ENCODE measurements around the gene IL10RA. TPM values are rescaled to one million over a fixed set of nuclear protein-coding genes. Genes with fewer than 3 reads are reported as not detected.
"Not testable (repeated sequence)": the region's sequence is repeated elsewhere in the genome, so short reads cannot be mapped to it uniquely, and the experiment has no call there.

Gene IL10RA
- total RNA-seq, 1 experiment from 2014 or later, result not detected

DNA sequence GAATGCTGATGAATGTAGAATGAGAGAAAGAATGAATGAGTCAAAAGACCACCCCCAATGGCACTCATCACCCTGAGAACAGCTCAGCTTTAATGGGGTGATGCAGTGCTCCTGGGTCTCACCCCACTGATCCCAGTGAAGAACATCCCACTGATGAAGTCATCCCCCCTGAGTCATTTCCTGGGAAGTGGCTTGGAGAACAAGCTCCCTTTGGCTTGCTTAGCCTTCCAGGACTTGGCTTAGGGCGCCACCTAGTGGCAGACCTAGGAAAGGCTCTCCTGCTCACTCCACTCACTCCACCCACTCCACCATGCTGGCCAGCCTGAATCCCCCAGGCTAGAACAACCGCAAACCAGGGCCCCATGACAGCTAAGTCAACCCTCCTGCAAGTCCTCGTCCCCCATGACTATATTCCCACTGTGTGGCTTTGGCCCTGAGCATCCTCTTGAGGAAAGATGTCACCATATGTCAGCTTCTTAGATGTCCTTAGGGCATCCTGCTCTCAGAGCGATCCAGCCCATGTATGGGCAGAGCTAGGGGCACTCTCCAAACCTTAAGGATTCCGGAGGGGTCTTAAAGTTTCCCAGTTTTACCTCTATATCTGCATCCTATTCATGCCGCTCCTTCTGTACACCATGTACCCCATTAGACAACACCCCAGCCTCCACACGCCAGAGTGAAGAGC lies 39.2 kb upstream of the IL10RA start:
- ChIA-PET CTCF (interaction anchor here (0.5 to 1.1 kb wide), 9 partner anchors 23 to 521 kb away, joined by 3 to 32 read pairs (median 5); no protein-coding TSS in a partner anchor), POLR2A (ENCODE audit: unreplicated experiment) (no interaction called here)
- Histone ChIP-seq H3K36me3 (ENCODE audit: low read depth, low read length) (no peaks in the 10 kb centered on the region), H3K9me3 (ENCODE audit: low read length) (peaks cover 19% of the 10 kb centered on the region), H3K9ac (ENCODE audit: low read length) (no peak overlapping the region), H4K20me1 (ENCODE audit: low read length) (no peaks in the 10 kb centered on the region), H3K4me2 (ENCODE audit: low read length) (no peak overlapping the region), H3K4me1 (ENCODE audit: insufficient read depth, low read length) (0 out of 2 replicates have a peak, but pooled peaks cover 4% of the 10 kb centered on the region), H2AFZ (ENCODE audit: low read length) (no peak overlapping the region), H3F3A (ENCODE audit: low read length, unreplicated experiment) (no peaks in the 10 kb centered on the region), H3K79me2 (ENCODE audit: low read length) (no peaks in the 10 kb centered on the region), H3K27ac (ENCODE audit: low read length) (no peak overlapping the region), H3K27me3 (ENCODE audit: low read length) (peaks cover 31% of the 10 kb centered on the region), H3K9me2 (replicated peaks; ENCODE audit: low read length) (no peaks in the 10 kb centered on the region), H3K4me3 (ENCODE audit: low read length) (no peak overlapping the region)
- intact Hi-C loops (cut with micrococcal nuclease), result loop anchor here (1.0 to 5.0 kb wide), 2 partner anchors 103 to 520 kb away; no protein-coding TSS in a partner anchor
- BruUV-seq (replicated peaks), result no TSS peak
- TF ChIP-seq, protein P1, sequence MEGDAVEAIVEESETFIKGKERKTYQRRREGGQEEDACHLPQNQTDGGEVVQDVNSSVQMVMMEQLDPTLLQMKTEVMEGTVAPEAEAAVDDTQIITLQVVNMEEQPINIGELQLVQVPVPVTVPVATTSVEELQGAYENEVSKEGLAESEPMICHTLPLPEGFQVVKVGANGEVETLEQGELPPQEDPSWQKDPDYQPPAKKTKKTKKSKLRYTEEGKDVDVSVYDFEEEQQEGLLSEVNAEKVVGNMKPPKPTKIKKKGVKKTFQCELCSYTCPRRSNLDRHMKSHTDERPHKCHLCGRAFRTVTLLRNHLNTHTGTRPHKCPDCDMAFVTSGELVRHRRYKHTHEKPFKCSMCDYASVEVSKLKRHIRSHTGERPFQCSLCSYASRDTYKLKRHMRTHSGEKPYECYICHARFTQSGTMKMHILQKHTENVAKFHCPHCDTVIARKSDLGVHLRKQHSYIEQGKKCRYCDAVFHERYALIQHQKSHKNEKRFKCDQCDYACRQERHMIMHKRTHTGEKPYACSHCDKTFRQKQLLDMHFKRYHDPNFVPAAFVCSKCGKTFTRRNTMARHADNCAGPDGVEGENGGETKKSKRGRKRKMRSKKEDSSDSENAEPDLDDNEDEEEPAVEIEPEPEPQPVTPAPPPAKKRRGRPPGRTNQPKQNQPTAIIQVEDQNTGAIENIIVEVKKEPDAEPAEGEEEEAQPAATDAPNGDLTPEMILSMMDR (conservative IDR thresholded peaks at IDR 0.05; ENCODE audit: low read depth, low read length), result peak; percentile 99
- no peak for TF ChIP-seq EZH2 (IDR thresholded peaks at IDR 0.05; ENCODE audit: low read length, unreplicated experiment)
- DNase-seq (peak; percentile 97), ATAC-seq (peak; percentile 98)

DNA sequence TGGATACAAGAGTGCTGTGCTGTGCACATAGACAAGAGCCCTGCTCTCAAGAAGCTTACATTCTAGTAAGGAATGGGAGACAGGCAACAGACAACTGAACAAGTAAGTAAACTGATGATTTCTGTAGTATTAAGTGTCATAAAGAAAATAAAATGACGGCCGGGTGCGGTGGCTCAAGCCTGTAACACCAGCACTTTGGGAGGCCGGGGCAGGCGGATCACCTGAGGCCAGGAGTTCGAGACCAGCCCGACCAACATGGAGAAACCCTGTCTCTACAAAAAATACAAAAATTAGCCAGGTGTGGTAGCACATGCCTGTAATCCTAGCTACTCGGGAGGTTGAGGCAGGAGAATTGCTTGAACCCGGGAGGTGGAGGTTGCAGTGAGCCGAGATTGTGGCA lies 38.4 kb upstream of the IL10RA start:
- BruUV-seq (replicated peaks); CTCF ChIA-PET; POLR2A ChIA-PET (ENCODE audit: unreplicated experiment); H3K4me2 ChIP-seq (ENCODE audit: low read length); H2AFZ ChIP-seq (ENCODE audit: low read length); H3K9ac ChIP-seq (ENCODE audit: low read length); H3F3A ChIP-seq (ENCODE audit: low read length, unreplicated experiment); H4K20me1 ChIP-seq (ENCODE audit: low read length); H3K36me3 ChIP-seq (ENCODE audit: low read depth, low read length); H3K4me3 ChIP-seq (ENCODE audit: low read length); H3K79me2 ChIP-seq (ENCODE audit: low read length); H3K27ac ChIP-seq (ENCODE audit: low read length); H3K9me2 ChIP-seq (replicated peaks; ENCODE audit: low read length); DNase-seq; ATAC-seq; H3K4me1 ChIP-seq (ENCODE audit: insufficient read depth, low read length): not testable (repeated sequence)
- intact Hi-C loops (cut with micrococcal nuclease), result loop anchor here (1.0 to 5.0 kb wide), 2 partner anchors 103 to 520 kb away; no protein-coding TSS in a partner anchor
- H3K27me3 ChIP-seq (ENCODE audit: low read length), result peaks cover 39% of the 10 kb centered on the region
- H3K9me3 ChIP-seq (ENCODE audit: low read length), result peaks cover 13% of the 10 kb centered on the region

DNA sequence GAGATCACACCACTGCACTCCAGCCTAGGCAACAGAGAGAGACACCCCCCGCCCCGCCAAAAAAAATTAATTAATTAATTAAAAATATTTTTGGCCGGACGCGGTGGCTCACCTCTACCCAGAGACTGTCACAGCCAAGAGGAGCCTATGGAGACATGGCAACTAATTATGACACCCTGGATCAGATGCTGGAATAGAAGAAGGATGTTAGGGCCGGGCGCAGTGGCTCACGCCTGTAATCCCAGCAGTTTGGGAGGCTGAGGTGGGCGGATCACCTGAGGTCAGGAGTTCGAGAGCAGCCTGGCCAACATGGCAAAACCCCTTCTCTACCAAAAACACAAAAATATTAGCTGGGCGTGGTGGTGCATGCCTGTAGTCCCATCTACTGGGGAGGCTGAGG lies 37.7 kb upstream of the IL10RA start:
- H3K4me3 ChIP-seq (ENCODE audit: low read length); BruUV-seq (replicated peaks); H3K9me2 ChIP-seq (replicated peaks; ENCODE audit: low read length); H3K36me3 ChIP-seq (ENCODE audit: low read depth, low read length); POLR2A ChIA-PET (ENCODE audit: unreplicated experiment); H3F3A ChIP-seq (ENCODE audit: low read length, unreplicated experiment); H3K27ac ChIP-seq (ENCODE audit: low read length); CTCF ChIA-PET; H3K4me1 ChIP-seq (ENCODE audit: insufficient read depth, low read length); H2AFZ ChIP-seq (ENCODE audit: low read length); ATAC-seq; H3K9me3 ChIP-seq (ENCODE audit: low read length); DNase-seq; H4K20me1 ChIP-seq (ENCODE audit: low read length); H3K9ac ChIP-seq (ENCODE audit: low read length); H3K4me2 ChIP-seq (ENCODE audit: low read length); H3K79me2 ChIP-seq (ENCODE audit: low read length): not testable (repeated sequence)
- peaks cover 46% of the 10 kb centered on the region for H3K27me3 ChIP-seq (ENCODE audit: low read length)
- intact Hi-C loops (cut with micrococcal nuclease), result loop anchor here (5.0 kb wide), 1 partner anchor 521 kb away; no protein-coding TSS in a partner anchor

DNA sequence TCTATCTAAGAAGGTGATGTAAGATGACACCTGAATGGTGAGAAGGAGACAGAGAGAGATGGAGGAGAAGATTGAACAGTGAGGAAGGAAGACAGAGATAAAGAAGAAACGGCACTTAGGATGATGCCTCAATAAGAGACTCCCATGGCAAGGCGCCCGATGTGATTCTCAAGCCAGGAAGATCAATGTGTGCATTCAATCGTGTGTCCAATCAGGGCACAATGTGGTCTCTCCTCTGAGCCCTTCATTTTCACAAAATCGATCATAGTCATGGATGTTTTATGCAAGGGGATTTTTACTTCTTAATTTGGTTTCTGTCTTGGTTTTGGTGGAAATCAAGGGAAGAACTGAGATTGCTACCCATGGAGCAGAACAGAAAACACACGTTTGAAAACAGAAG lies 37.1 kb upstream of the IL10RA start:
- no peak overlapping the region for H3K4me3 ChIP-seq (ENCODE audit: low read length)
- CTCF ChIA-PET, result interaction anchor here (0.9 kb wide), 1 partner anchor 104 kb away, joined by 3 read pairs; no protein-coding TSS in a partner anchor
- intact Hi-C loops (cut with micrococcal nuclease), result loop anchor here (5.0 kb wide), 1 partner anchor 522 kb away; no protein-coding TSS in a partner anchor
- DNase-seq (no peak), ATAC-seq (no peak)
- H3K9me3 ChIP-seq (ENCODE audit: low read length), result 0 out of 2 replicates have a peak, but pooled peaks cover 2% of the 10 kb centered on the region
- POLR2A ChIA-PET (ENCODE audit: unreplicated experiment), result no interaction called here
- TF ChIP-seq EZH2phosphoT487 (IDR thresholded peaks at IDR 0.05; ENCODE audit: borderline replicate concordance, low read length), result no peak
- TF ChIP-seq, protein P1 (conservative IDR thresholded peaks at IDR 0.05; ENCODE audit: low read depth, low read length), result no peak
- no peak for TF ChIP-seq EZH2 (IDR thresholded peaks at IDR 0.05; ENCODE audit: low read length, unreplicated experiment)
- H4K20me1 ChIP-seq (ENCODE audit: low read length), result no peaks in the 10 kb centered on the region
- no peaks in the 10 kb centered on the region for H3K79me2 ChIP-seq (ENCODE audit: low read length)
- 0 out of 2 replicates have a peak, but pooled peaks cover 4% of the 10 kb centered on the region for H3K4me1 ChIP-seq (ENCODE audit: insufficient read depth, low read length)
- no peak overlapping the region for H2AFZ ChIP-seq (ENCODE audit: low read length)
- BruUV-seq (replicated peaks), result no TSS peak
- no peak overlapping the region for H3K9ac ChIP-seq (ENCODE audit: low read length)
- no peaks in the 10 kb centered on the region for H3K36me3 ChIP-seq (ENCODE audit: low read depth, low read length)
- no peaks in the 10 kb centered on the region for H3F3A ChIP-seq (ENCODE audit: low read length, unreplicated experiment)
- no peak overlapping the region for H3K4me2 ChIP-seq (ENCODE audit: low read length)
- H3K27me3 ChIP-seq (ENCODE audit: low read length), result peaks cover 52% of the 10 kb centered on the region
- H3K9me2 ChIP-seq (replicated peaks; ENCODE audit: low read length), result no peaks in the 10 kb centered on the region
- no peak overlapping the region for H3K27ac ChIP-seq (ENCODE audit: low read length)
